A549 (cell line): ENCODE results near the gene IGSF11.

Experiments
- CTCF ChIP-seq: fragments of >200 bp; sonication (Bioruptor Twin); formaldehyde crosslinking; IDR thresholded peaks from 3 replicates; pipeline ENCODE4 v1.5.1; 2016
- ELK1 ChIP-seq: fragments of 150-350 bp; IDR thresholded peaks from 2 replicates; pipeline ENCODE4 v1.6.1; 2014; ENCODE audit warnings: low read depth, mild to moderate bottlenecking, low read length
- POLR2A ChIP-seq: IDR thresholded peaks from 2 replicates; pipeline ENCODE4 v1.6.1; 2012; ENCODE audit warnings: mild to moderate bottlenecking, low read length

GRCh38 chr3:118973050-118973449 is 61.6 kb downstream of the IGSF11 start:
- TF ChIP-seq POLR2A (no peak), ELK1 (no peak), CTCF (no peak)
